Upper lobe of left lung (tissue), 6 donors: Measurements from ENCODE around the gene OSBPL8. TPM values are rescaled to one million over a fixed set of nuclear protein-coding genes. Genes with fewer than 3 reads are reported as not detected.

Source experiments
- ATAC-seq, 2 donors: fragments of 200-7000 bp; cut with Tn5 transposase; one replicate each; pipeline ENCODE4 v1.9.1; 2022; ENCODE audit warnings: mild to moderate bottlenecking in 2 of 2, moderate library complexity in 2 of 2; ENCODE audit not compliant: low FRiP score in 2 of 2
- DNase-seq, 2 donors: peaks; one replicate each; pipeline ENCODE4 v3.0.0-alpha.2; 2019 to 2020
- H3K27ac ChIP-seq, 4 donors: fragments of 200-600 bp; sonication (generic); one replicate each; pipeline ENCODE4 v1.5.1; 2016 to 2019
- H3K27me3 ChIP-seq, 4 donors: fragments of 200-600 bp; sonication (generic); one replicate each; pipeline ENCODE4 v1.5.1; 2017 to 2019
- H3K36me3 ChIP-seq, 4 donors: fragments of 200-600 bp; sonication (generic); one replicate each; pipeline ENCODE4 v1.5.1; 2016 to 2019
- H3K4me1 ChIP-seq, 4 donors: fragments of 200-600 bp; sonication (generic); one replicate each; pipeline ENCODE4 v1.5.1; 2018 to 2019
- H3K4me3 ChIP-seq, 4 donors: fragments of 200-600 bp; sonication (generic); one replicate each; pipeline ENCODE4 v1.5.1; 2017 to 2019; ENCODE audit warnings: mild to moderate bottlenecking in 2 of 4, moderate library complexity in 1 of 4
- H3K9me3 ChIP-seq, 4 donors: fragments of 200-600 bp; sonication (generic); one replicate each; pipeline ENCODE4 v1.5.1; 2018 to 2019
- EP300 ChIP-seq, 4 donors: sonication (generic); formaldehyde crosslinking; IDR thresholded peaks; one replicate each; pipeline ENCODE4 v1.5.1; 2017; ENCODE audit warnings: antibody characterized with exemption in 4 of 4, control low read depth in 2 of 4
- POLR2A ChIP-seq, 4 donors: fragments of 450-650 bp; IDR thresholded peaks; one replicate each; pipeline ENCODE4 v1.5.1; 2016 to 2017; ENCODE audit warnings: antibody characterized with exemption in 4 of 4, mild to moderate bottlenecking in 2 of 4
- POLR2AphosphoS5 ChIP-seq, 2 donors: sonication (generic); formaldehyde crosslinking; IDR thresholded peaks; one replicate each; pipeline ENCODE4 v1.5.1; 2017; ENCODE audit warnings: antibody characterized with exemption in 2 of 2
- WGBS, 2 donors: methylation state at CpG; one replicate each; pipeline ENCODE4 v1.1.5; 2017 to 2018; 5-methylcytosine and 5-hydroxymethylcytosine counted together
- total RNA-seq, 6 donors: library from RNA; depleted of rRNA in 4 of 6; stranded (reverse); fragments of >200 nt in 4 of 6; gene quantifications; one replicate each; pipeline versions ENCODE4 v1.1.0 to v1.2.1, GENCODE V29; 2016 to 2021
- TF ChIP-seq, protein P1 (sequence below), 6 experiments: fragments of 450-650 bp in 4 of 6; fragments of 200-600 bp in 2 of 6; sonication (generic) in 2 of 6; IDR thresholded peaks; one replicate each; pipeline ENCODE4 v1.5.1; 2016 to 2019; ENCODE audit warnings: antibody characterized with exemption in 6 of 6
- donor health status: DM: no; HTN: no; CAD: no; lungs with moderate emphysema.
- donor health status: DM: no; HTN: yes; CAD: no; lungs with severe emphysema.

Gene OSBPL8
- total RNA-seq, 6 donors from 2014 or later = 35.6 to 103 (median 73.3) TPM

DNA sequence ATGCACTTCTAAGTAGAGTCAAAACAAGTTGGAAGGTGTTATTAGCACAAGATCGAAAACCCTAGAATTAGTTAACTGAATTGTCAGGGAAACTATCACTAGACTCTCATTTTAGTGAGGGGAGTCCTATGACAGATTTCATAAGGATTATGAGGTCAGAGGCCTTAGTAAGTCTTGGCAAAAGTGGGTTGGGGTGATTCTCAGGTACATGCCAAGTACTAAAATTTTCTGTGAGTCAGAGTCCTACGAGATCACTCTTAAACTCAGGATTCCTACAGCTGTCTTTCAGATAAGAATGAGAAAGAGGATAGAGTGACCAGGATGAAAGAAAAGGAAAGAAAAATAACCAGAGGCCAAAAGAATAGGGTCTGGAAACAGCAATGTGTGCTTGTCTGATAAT, 160.5 kb downstream of the OSBPL8 start:
- TF ChIP-seq EP300 (IDR thresholded peaks at IDR 0.05) (no peak), POLR2A (IDR thresholded peaks at IDR 0.05) (no peak), POLR2AphosphoS5 (IDR thresholded peaks at IDR 0.05) (no peak)
- TF ChIP-seq, protein P1, sequence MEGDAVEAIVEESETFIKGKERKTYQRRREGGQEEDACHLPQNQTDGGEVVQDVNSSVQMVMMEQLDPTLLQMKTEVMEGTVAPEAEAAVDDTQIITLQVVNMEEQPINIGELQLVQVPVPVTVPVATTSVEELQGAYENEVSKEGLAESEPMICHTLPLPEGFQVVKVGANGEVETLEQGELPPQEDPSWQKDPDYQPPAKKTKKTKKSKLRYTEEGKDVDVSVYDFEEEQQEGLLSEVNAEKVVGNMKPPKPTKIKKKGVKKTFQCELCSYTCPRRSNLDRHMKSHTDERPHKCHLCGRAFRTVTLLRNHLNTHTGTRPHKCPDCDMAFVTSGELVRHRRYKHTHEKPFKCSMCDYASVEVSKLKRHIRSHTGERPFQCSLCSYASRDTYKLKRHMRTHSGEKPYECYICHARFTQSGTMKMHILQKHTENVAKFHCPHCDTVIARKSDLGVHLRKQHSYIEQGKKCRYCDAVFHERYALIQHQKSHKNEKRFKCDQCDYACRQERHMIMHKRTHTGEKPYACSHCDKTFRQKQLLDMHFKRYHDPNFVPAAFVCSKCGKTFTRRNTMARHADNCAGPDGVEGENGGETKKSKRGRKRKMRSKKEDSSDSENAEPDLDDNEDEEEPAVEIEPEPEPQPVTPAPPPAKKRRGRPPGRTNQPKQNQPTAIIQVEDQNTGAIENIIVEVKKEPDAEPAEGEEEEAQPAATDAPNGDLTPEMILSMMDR (IDR thresholded peaks at IDR 0.05) = no peak
- no peak for ATAC-seq
- no peaks in the 10 kb centered on the region for H3K9me3 ChIP-seq
- peaks cover 0 to 25% (median 2%) of the 10 kb centered on the region in 4 donors for H3K36me3 ChIP-seq
- no peaks in the 10 kb centered on the region for H3K4me1 ChIP-seq
- no peak for DNase-seq
- H3K27ac ChIP-seq = no peak overlapping the region
- H3K27me3 ChIP-seq = no peaks in the 10 kb centered on the region
- no peak overlapping the region for H3K4me3 ChIP-seq
- WGBS, 2 donors = 90 to 95% methylated on average over 2 of the region's 2 CpGs

DNA sequence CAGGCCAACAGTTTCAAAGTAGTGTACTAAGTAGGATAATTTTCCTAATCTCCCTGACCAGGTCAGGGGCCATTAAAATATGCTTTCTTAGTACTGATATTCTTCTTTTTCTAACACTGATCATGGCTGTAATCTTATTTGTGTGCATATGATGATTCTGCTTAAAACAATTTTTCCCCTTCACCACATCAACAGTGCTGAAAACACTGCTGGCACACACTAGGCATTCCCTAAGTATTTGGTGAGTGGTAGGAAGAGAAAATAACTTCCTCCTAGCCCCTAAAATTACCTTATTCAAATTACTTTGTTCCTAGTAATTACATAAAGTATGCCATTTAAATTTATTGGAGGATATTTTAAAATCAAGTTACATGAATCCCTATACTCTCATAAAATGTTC, 161.5 kb downstream of the OSBPL8 start:
- Histone ChIP-seq H3K27me3 (no peaks in the 10 kb centered on the region), H3K9me3 (no peaks in the 10 kb centered on the region), H3K36me3 (peaks cover 0 to 33% (median 2%) of the 10 kb centered on the region in 4 donors), H3K27ac (no peak overlapping the region), H3K4me3 (no peak overlapping the region), H3K4me1 (no peaks in the 10 kb centered on the region)
- TF ChIP-seq, protein P1 (IDR thresholded peaks at IDR 0.05) = no peak
- TF ChIP-seq POLR2A (IDR thresholded peaks at IDR 0.05) = no peak
- TF ChIP-seq EP300 (IDR thresholded peaks at IDR 0.05) = no peak
- no peak for TF ChIP-seq POLR2AphosphoS5 (IDR thresholded peaks at IDR 0.05)
- DNase-seq (no peak), ATAC-seq (no peak)

DNA sequence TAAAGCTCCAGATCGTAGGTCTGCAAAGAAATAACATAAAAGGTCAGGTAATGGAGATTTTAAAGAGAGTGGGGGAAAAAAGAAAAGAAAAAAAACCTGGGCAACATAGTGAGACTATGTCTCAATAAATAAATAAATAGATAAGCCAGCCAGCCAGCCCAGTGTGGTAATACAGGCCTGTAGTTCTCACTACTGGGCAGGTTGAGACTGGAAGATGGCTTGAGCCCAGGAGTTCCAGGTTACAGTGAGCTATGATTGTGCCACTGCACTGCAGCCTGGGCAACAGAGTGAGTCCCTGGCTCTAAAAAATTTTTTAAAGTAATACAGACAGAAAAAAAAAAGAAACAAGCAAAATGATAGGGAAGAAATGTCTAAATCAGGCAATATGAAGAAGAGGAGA, 168.1 kb downstream of the OSBPL8 start:
- Histone ChIP-seq H3K9me3 (no peaks in the 10 kb centered on the region), H3K36me3 (peaks cover 4 to 61% (median 12%) of the 10 kb centered on the region in 4 donors), H3K27ac (no peak overlapping the region), H3K4me3 (no peak overlapping the region), H3K27me3 (no peaks in the 10 kb centered on the region), H3K4me1 (no peaks in the 10 kb centered on the region)
- TF ChIP-seq POLR2AphosphoS5 (IDR thresholded peaks at IDR 0.05) = no peak
- TF ChIP-seq, protein P1 (IDR thresholded peaks at IDR 0.05) = no peak
- ATAC-seq (no peak), DNase-seq (no peak)
- 93 to 94% methylated on average over 1 of the region's 1 CpG for WGBS, 2 donors

DNA sequence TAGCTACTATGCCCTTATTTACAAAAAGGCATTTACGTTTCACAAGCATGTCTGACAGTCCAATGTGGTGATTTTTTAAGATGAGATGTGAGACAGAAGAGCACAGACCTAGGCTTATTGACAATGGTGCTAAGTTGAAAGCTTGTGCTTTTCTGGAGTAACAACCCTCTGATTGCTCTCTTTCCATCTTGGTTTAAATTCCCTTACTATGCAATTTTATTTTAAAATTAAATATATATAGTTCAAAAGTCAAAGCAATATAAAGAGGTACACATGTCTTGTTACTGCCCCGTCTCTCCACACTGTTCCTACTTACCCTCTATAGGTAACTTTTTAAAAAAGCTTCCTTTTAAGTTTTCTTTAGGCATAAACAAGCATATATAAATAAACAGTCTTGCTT, 172.0 kb downstream of the OSBPL8 start:
- no peak overlapping the region for H3K27ac ChIP-seq
- H3K9me3 ChIP-seq = no peaks in the 10 kb centered on the region
- no peaks in the 10 kb centered on the region for H3K27me3 ChIP-seq
- H3K4me1 ChIP-seq = no peaks in the 10 kb centered on the region
- DNase-seq (no peak), ATAC-seq (no peak)
- no peak overlapping the region for H3K4me3 ChIP-seq
- WGBS, 2 donors = 95 to 96% methylated on average over 2 of the region's 2 CpGs
- H3K36me3 ChIP-seq = peaks cover 0 to 78% (median 12%) of the 10 kb centered on the region in 4 donors
- TF ChIP-seq EP300 (IDR thresholded peaks at IDR 0.05) = no peak

DNA sequence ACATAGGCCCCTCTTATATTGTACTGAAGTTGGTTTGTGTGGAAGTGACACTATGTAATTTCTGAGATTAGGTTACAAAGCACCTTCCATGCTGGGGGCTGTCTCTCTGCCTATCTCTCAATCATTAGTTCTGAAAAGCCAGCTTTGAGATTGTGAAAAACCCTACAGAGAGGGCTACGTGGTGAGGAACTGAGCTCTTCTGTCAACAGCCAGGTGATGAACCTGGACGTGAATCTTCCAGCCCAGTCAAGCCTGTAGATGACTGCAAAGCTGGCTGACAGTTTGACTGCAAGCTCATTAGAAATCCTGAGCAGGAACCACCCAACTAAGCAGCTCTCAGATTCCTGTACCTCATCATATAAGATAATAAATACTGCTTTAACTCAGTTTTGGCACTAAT, 175.0 kb downstream of the OSBPL8 start:
- ATAC-seq (no peak), DNase-seq (no peak)
- TF ChIP-seq EP300 (IDR thresholded peaks at IDR 0.05) = no peak
- no peak for TF ChIP-seq POLR2A (IDR thresholded peaks at IDR 0.05)
- TF ChIP-seq, protein P1 (IDR thresholded peaks at IDR 0.05) = no peak
- no peak for TF ChIP-seq POLR2AphosphoS5 (IDR thresholded peaks at IDR 0.05)
- no peaks in the 10 kb centered on the region for H3K4me1 ChIP-seq
- WGBS, 2 donors = 84 to 98% methylated on average over 2 of the region's 2 CpGs
- H3K27me3 ChIP-seq = no peaks in the 10 kb centered on the region
- peaks cover 0 to 52% (median 10%) of the 10 kb centered on the region in 4 donors for H3K36me3 ChIP-seq
- no peak overlapping the region for H3K4me3 ChIP-seq
- no peak overlapping the region for H3K27ac ChIP-seq
- no peaks in the 10 kb centered on the region for H3K9me3 ChIP-seq
